Endodermal cell (in vitro differentiated cells): Measurements from ENCODE around the gene CRHBP. TPM values are rescaled to one million over a fixed set of nuclear protein-coding genes. Genes with fewer than 3 reads are reported as not detected.

Experiments used
- DNase-seq: peaks from one replicate; pipeline ENCODE4 v3.0.0-alpha.2; 2017
- H3K27ac ChIP-seq: 2 replicates; pipeline ENCODE4 v1.5.1; 2013; ENCODE audit warnings: mild to moderate bottlenecking, low read depth, low read length, moderate library complexity
- H3K27me3 ChIP-seq: 2 replicates; pipeline ENCODE4 v1.6.1; 2013; ENCODE audit warnings: mild to moderate bottlenecking, low read length, moderate library complexity; ENCODE audit not compliant: insufficient read depth, control insufficient read depth, poor library complexity, severe bottlenecking
- H3K36me3 ChIP-seq: 2 replicates; pipeline ENCODE4 v1.7.0; 2013; ENCODE audit warnings: mild to moderate bottlenecking, low read length, moderate library complexity; ENCODE audit not compliant: control insufficient read depth, insufficient read depth
- H3K4me1 ChIP-seq: one replicate; pipeline ENCODE4 v1.7.0; 2013; ENCODE audit warnings: low read length; ENCODE audit not compliant: control insufficient read depth, insufficient read depth
- H3K4me3 ChIP-seq: 2 replicates; pipeline ENCODE4 v1.5.1; 2013; ENCODE audit warnings: mild to moderate bottlenecking, low read length, moderate library complexity
- H3K9ac ChIP-seq: 2 replicates; pipeline ENCODE4 v1.6.1; 2013; ENCODE audit warnings: mild to moderate bottlenecking, low read length, moderate library complexity; ENCODE audit not compliant: poor library complexity, severe bottlenecking; ENCODE audit errors: extremely low read depth
- H3K9me3 ChIP-seq: 2 replicates; pipeline ENCODE4 v1.6.1; 2013; ENCODE audit warnings: mild to moderate bottlenecking, low read length, moderate library complexity; ENCODE audit not compliant: control insufficient read depth
- H3K27ac Mint-ChIP-seq: 2 replicates; pipeline ENCODE4 v1.8.0; 2020; ENCODE audit warnings: mixed read lengths
- H3K27me3 Mint-ChIP-seq: 2 replicates; pipeline ENCODE4 v1.8.0; 2021; ENCODE audit warnings: mild to moderate bottlenecking, mixed read lengths; ENCODE audit not compliant: insufficient read depth
- H3K36me3 Mint-ChIP-seq: 2 replicates; pipeline ENCODE4 v1.8.0; 2020; ENCODE audit warnings: low read depth, mixed read lengths
- H3K4me1 Mint-ChIP-seq: 2 replicates; pipeline ENCODE4 v1.8.0; 2020; ENCODE audit warnings: mixed read lengths
- H3K4me3 Mint-ChIP-seq: 2 replicates; pipeline ENCODE4 v1.8.0; 2020; ENCODE audit warnings: mild to moderate bottlenecking, moderate library complexity, mixed read lengths
- H3K9me3 Mint-ChIP-seq: 2 replicates; pipeline ENCODE4 v1.8.0; 2020; ENCODE audit warnings: mild to moderate bottlenecking, mixed read lengths
- WGBS, 2 experiments: methylation state at CpG; one replicate each; pipeline versions ENCODE4 v1.1.5 to v1.1.7; 2013; ENCODE audit warnings: missing lambda C conversion rate in 2 of 2, mixed read lengths in 1 of 2; ENCODE audit not compliant: insufficient coverage in 1 of 2, insufficient read length in 1 of 2; 5-methylcytosine and 5-hydroxymethylcytosine counted together
- total RNA-seq, 2 donors: library from RNA; stranded (reverse); fragmentation: NEBNext Ultra II Directional in 1 of 2; extraction: Animal tissue kit (Norgen Biotek cat#: 25700) in 1 of 2; gene quantifications; 2 replicates in 1 of 2; 3 replicates in 1 of 2; pipeline ENCODE4 v1.2.1, GENCODE V29; 2021
- TF ChIP-seq, protein P1 (sequence below): fragments of 200-600 bp; sonication (generic); conservative IDR thresholded peaks from 2 replicates; pipeline ENCODE4 v1.5.0; 2021; ENCODE audit warnings: antibody characterized with exemption, mild to moderate bottlenecking

Gene CRHBP
- total RNA-seq, 2 donors from 2014 or later, result 14.4 to 15.2 TPM

DNA sequence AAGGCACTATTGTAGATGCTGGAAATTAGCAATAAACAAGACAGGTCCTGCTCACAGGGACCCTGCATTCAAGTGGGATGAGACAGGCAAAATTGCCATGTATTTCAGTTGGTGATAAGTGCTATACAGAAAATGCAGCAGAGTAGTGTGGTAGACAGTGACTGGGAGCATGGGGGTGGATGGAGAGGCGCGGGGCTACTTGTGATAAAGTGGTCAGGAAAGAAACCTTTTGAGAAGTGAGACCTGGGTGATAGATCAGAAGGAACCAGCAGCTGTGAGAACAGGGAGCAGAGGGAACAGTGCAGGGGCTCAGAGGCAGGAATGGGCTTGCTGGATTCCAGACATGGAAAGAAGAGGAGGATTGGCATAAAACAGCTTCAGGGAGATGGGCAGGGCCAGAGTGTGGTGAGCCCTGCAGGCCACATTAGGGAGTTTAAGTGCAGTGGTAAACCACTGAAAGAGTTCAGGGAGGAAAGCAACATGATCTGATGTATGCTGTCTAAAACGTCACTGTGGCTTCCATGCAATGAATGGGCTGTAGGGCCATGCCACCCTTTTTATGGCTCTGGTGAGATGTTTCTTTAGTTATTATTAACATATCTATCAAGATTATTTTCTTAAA, 7.3 kb downstream of the CRHBP start:
- Histone ChIP-seq H3K9me3 (no peaks in the 10 kb centered on the region), H3K27ac (no peak overlapping the region), H3K36me3 (no peaks in the 10 kb centered on the region), H3K4me1 (no peaks in the 10 kb centered on the region), H3K27me3 (peaks cover 7% of the 10 kb centered on the region), H3K4me3 (no peak overlapping the region), H3K9ac (no peak overlapping the region)
- H3K4me1 Mint-ChIP-seq, result peaks cover 21% of the 10 kb centered on the region
- peaks cover 1% of the 10 kb centered on the region for H3K9me3 Mint-ChIP-seq
- WGBS, 2 experiments, result 84 to 100% methylated on average over 2 to 3 of the region's 3 CpGs
- TF ChIP-seq, protein P1, sequence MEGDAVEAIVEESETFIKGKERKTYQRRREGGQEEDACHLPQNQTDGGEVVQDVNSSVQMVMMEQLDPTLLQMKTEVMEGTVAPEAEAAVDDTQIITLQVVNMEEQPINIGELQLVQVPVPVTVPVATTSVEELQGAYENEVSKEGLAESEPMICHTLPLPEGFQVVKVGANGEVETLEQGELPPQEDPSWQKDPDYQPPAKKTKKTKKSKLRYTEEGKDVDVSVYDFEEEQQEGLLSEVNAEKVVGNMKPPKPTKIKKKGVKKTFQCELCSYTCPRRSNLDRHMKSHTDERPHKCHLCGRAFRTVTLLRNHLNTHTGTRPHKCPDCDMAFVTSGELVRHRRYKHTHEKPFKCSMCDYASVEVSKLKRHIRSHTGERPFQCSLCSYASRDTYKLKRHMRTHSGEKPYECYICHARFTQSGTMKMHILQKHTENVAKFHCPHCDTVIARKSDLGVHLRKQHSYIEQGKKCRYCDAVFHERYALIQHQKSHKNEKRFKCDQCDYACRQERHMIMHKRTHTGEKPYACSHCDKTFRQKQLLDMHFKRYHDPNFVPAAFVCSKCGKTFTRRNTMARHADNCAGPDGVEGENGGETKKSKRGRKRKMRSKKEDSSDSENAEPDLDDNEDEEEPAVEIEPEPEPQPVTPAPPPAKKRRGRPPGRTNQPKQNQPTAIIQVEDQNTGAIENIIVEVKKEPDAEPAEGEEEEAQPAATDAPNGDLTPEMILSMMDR, result peak; percentile 34
- peak overlapping the region; percentile 3 for H3K27ac Mint-ChIP-seq
- H3K4me3 Mint-ChIP-seq, result no peak overlapping the region
- peaks cover 8% of the 10 kb centered on the region for H3K27me3 Mint-ChIP-seq
- DNase-seq, result peak; percentile 54
- H3K36me3 Mint-ChIP-seq, result peaks cover 60% of the 10 kb centered on the region

DNA sequence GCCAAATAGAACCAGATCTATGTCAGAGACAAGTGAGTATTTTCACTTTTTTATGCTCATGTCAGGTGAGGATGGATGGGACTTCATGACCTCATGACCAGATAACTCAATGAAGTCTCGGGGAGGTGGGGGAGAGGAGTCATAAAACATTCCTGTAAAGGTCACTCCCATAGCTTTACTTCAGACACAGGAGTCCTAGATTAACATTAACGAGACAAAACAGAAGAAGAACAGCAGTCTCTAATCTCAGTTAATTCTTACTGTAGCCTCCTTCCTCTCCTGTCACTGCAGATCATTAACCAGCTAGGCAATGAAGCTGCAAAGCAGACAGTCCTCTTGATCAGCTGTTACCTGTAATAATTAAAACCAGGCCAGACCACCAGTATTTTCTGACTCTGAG, 11.2 kb downstream of the CRHBP start:
- no peak overlapping the region for H3K27ac Mint-ChIP-seq
- H3K27me3 Mint-ChIP-seq, result no peaks in the 10 kb centered on the region
- Histone ChIP-seq H3K36me3 (no peaks in the 10 kb centered on the region), H3K4me1 (no peaks in the 10 kb centered on the region), H3K9ac (no peak overlapping the region), H3K27me3 (no peaks in the 10 kb centered on the region), H3K9me3 (no peaks in the 10 kb centered on the region), H3K27ac (no peak overlapping the region), H3K4me3 (no peak overlapping the region)
- WGBS, 2 experiments, result 85% methylated on average over 2 of the region's 2 CpGs
- no peak overlapping the region for H3K4me3 Mint-ChIP-seq
- peaks cover 50% of the 10 kb centered on the region for H3K36me3 Mint-ChIP-seq
- H3K4me1 Mint-ChIP-seq, result peaks cover 13% of the 10 kb centered on the region
- H3K9me3 Mint-ChIP-seq, result no peaks in the 10 kb centered on the region
- no peak for DNase-seq
- TF ChIP-seq, protein P1, result no peak

DNA sequence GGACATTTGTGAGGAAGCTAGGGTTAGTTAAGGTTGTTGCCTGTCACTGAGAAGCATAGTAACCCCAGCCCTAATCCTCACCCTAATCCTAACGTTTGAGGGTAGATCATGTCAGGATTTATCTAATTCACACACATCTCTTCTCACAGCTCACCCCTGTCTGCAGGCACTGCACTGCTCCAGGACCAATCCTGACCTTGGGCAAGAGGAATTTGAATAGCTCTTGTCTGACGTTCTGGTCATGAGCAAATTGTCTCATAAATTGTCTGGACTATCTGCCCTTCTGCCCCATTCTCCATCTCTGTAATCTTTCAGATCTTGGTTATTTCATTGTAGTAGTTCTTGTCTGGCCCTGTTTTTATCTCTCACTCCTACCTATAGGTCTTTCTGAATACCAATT, 18.7 kb downstream of the CRHBP start:
- Histone ChIP-seq H3K9ac (no peak overlapping the region), H3K36me3 (no peaks in the 10 kb centered on the region), H3K27me3 (no peaks in the 10 kb centered on the region), H3K4me3 (no peak overlapping the region), H3K27ac (no peak overlapping the region), H3K9me3 (no peaks in the 10 kb centered on the region), H3K4me1 (no peaks in the 10 kb centered on the region)
- Mint-ChIP-seq H3K9me3 (no peaks in the 10 kb centered on the region), H3K27ac (no peak overlapping the region), H3K36me3 (peaks cover 15% of the 10 kb centered on the region), H3K4me1 (peaks cover 14% of the 10 kb centered on the region), H3K4me3 (no peak overlapping the region), H3K27me3 (no peaks in the 10 kb centered on the region)
- TF ChIP-seq, protein P1, result no peak
- DNase-seq, result no peak
- WGBS, 2 experiments, result 67 to 70% methylated on average over 1 to 2 of the region's 2 CpGs
